Neutrophil (primary cell): ENCODE results near the gene GP1BB.

Source experiments
- H3K27ac ChIP-seq: fragments of 200-600 bp; sonication (generic); 2 replicates; pipeline ENCODE4 v1.5.1; 2016; ENCODE audit warnings: mild to moderate bottlenecking, moderate library complexity
- H3K27me3 ChIP-seq: fragments of 200-600 bp; sonication (generic); 2 replicates; pipeline ENCODE4 v1.6.0; 2016; ENCODE audit warnings: mild to moderate bottlenecking
- H3K36me3 ChIP-seq: fragments of 200-600 bp; sonication (generic); 2 replicates; pipeline ENCODE4 v1.5.1; 2017
- H3K4me1 ChIP-seq, 2 experiments: fragments of 200-600 bp in 1 of 2; sonication (generic) in 1 of 2; 1 replicate in 1 of 2; 2 replicates in 1 of 2; pipeline versions ENCODE4 v1.5.1 to v1.6.1; 2013 to 2016; ENCODE audit warnings: low read depth in 1 of 2, low read length in 1 of 2, mild to moderate bottlenecking in 1 of 2, moderate library complexity in 1 of 2; ENCODE audit not compliant: control insufficient read depth in 1 of 2, insufficient read depth in 1 of 2
- H3K4me3 ChIP-seq, 2 experiments: fragments of 200-600 bp in 1 of 2; sonication (generic) in 1 of 2; 1 replicate in 1 of 2; 2 replicates in 1 of 2; pipeline ENCODE4 v1.5.1; 2013 to 2016; ENCODE audit warnings: low read depth in 1 of 2, low read length in 1 of 2, mild to moderate bottlenecking in 1 of 2, moderate library complexity in 1 of 2
- H3K9me3 ChIP-seq: fragments of 200-600 bp; sonication (generic); 2 replicates; pipeline ENCODE4 v1.5.1; 2016
- TF ChIP-seq, protein P1 (sequence below): fragments of 200-600 bp; sonication (generic); IDR thresholded peaks from 2 replicates; pipeline ENCODE4 v1.5.1; 2016; ENCODE audit warnings: antibody characterized with exemption

GP1BB gene

DNA sequence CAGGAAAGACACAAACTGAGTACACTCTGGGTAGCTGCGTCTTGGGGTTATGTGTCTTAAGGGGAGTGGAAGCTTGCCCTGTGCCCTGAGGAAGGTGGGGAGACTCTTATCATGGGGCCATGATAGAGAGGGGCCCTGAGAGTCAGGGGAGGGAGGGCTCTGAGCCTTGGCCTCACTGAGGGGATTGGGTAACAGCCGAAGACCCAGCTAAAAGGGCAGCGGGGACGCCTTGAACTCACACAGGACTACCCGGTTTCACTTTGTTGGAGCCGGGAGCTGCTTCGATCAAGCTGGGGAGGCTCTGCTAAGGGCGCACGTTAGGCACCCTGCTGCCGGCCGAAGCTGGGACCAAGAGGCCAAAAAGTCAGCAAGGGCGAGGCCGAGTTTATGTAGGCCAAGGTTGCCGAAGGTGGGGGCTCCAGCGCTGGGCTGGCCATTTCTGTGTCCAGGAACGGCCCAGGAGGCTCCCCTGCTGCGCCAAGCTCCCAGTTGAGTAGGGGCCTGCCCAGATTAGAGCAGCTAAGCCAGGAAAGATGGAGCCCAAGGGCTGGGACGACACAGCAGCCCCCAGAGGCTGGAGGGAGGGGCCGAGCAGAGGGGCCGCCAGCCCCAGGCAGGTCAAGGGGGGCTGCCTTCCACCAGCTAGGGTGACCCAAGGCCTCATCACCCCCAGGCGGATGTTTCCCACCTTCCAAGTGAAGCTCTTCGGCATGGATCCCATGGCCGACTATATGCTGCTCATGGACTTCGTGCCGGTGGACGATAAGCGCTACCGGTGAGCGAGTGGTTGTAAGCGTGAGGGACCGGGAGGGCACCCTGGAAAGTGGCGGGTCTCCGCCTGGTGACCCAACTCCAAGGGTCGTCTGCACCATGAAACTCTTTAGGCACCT lies 39.5 kb downstream of the GP1BB start:
- TF ChIP-seq, protein P1, sequence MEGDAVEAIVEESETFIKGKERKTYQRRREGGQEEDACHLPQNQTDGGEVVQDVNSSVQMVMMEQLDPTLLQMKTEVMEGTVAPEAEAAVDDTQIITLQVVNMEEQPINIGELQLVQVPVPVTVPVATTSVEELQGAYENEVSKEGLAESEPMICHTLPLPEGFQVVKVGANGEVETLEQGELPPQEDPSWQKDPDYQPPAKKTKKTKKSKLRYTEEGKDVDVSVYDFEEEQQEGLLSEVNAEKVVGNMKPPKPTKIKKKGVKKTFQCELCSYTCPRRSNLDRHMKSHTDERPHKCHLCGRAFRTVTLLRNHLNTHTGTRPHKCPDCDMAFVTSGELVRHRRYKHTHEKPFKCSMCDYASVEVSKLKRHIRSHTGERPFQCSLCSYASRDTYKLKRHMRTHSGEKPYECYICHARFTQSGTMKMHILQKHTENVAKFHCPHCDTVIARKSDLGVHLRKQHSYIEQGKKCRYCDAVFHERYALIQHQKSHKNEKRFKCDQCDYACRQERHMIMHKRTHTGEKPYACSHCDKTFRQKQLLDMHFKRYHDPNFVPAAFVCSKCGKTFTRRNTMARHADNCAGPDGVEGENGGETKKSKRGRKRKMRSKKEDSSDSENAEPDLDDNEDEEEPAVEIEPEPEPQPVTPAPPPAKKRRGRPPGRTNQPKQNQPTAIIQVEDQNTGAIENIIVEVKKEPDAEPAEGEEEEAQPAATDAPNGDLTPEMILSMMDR, result no peak
- Histone ChIP-seq H3K36me3 (no peaks in the 10 kb centered on the region), H3K9me3 (no peaks in the 10 kb centered on the region), H3K27ac (no peak overlapping the region), H3K27me3 (peaks cover 95% of the 10 kb centered on the region), H3K4me3 (no peak overlapping the region), H3K4me1 (peaks cover 21 to 34% of the 10 kb centered on the region in 2 experiments)

DNA sequence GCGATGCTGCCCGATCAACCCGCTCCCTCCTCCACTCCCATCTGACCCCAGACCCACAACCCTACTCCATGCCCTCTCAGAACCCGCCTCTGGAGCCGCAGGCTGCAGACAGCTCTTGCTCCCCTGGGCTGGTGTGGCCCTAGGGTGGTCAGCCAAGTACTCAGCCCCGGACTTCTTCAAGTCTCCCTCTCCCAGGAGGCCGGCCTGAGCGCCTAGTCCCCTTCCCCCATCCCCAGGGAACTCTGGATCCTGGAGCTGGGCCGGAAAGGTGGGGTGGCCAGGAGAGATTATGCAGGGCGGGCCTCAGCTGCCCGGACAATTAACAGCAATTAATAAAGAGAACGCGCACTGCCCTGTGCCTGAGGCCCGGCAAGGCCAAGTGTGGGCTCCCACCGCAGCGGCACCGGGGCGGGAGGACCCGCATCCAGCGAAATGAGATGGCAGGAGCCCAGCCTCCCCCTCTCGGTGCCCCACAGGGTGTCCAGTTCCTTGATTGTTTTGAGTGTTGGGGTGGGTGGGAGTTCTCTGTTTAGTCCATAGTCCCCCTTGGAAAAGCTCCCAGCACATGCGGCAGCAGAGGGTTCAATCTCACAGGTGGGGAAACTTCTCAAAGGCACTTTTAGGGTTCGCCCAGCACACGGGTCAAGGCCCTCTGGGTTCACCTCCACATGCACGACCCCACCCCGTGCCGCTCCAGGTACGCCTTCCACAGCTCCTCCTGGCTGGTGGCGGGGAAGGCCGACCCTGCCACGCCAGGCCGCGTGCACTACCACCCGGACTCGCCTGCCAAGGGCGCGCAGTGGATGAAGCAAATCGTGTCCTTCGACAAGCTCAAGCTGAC lies 40.3 kb downstream of the GP1BB start:
- H3K4me1 ChIP-seq, result peaks cover 21 to 37% of the 10 kb centered on the region in 2 experiments
- H3K27me3 ChIP-seq, result peaks cover 95% of the 10 kb centered on the region
- H3K4me3 ChIP-seq, result no peak overlapping the region
- no peak overlapping the region for H3K27ac ChIP-seq
- H3K9me3 ChIP-seq, result no peaks in the 10 kb centered on the region
- no peaks in the 10 kb centered on the region for H3K36me3 ChIP-seq
- TF ChIP-seq, protein P1, result no peak

GRCh38 chr22:19764299-19764593 lies 40.9 kb downstream of the GP1BB start:
- TF ChIP-seq, protein P1, result no peak
- Histone ChIP-seq H3K4me1 (peaks cover 21 to 37% of the 10 kb centered on the region in 2 experiments), H3K4me3 (no peak overlapping the region), H3K27ac (no peak overlapping the region), H3K9me3 (no peaks in the 10 kb centered on the region), H3K36me3 (no peaks in the 10 kb centered on the region), H3K27me3 (peaks cover 95% of the 10 kb centered on the region)

DNA sequence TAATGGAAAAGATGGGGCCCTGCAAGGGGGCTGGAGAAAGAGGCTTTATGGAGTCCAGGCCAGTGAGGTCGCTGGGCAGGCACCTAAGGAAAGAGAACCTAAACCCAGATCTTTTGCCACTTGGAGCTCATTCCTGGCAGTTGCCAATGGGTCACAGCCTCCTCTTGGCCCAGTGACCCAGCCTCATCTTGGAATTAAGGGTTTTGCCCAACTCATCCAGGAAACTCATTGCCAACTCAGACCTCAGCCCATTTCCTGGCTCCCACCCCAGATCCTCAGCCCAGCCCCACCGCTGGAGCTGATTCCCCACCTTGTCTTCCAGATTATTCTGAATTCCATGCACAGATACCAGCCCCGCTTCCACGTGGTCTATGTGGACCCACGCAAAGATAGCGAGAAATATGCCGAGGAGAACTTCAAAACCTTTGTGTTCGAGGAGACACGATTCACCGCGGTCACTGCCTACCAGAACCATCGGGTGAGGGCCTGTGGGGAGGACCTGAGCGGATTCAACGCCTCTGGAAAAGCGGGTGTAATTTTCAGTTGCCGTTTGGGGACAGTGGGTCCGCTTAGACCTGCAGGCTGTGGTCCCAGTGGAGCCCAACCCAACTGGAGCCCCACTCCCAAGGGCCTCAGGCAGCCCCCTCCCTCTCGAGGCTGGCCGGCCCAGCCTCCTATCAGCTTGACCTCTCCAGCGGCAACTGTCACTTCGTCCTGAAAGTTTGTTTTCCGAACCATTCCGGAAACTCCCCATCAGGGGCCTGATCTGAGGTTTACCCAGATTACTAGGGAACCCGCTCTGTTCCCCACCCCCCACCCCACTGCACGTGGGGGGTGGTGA lies 41.5 kb downstream of the GP1BB start:
- H3K4me1 ChIP-seq, result peaks cover 21 to 32% of the 10 kb centered on the region in 2 experiments
- H3K9me3 ChIP-seq, result no peaks in the 10 kb centered on the region
- H3K27me3 ChIP-seq, result peaks cover 95% of the 10 kb centered on the region
- TF ChIP-seq, protein P1, result no peak
- H3K4me3 ChIP-seq, result no peak overlapping the region
- H3K36me3 ChIP-seq, result no peaks in the 10 kb centered on the region
- H3K27ac ChIP-seq, result no peak overlapping the region

- H3K4me3 ChIP-seq, result peak overlapping the region; percentile 31 to 35
- no peak overlapping the region for H3K27ac ChIP-seq
- H3K27me3 ChIP-seq, result peaks cover 98% of the 10 kb centered on the region
- H3K9me3 ChIP-seq, result no peaks in the 10 kb centered on the region
- H3K36me3 ChIP-seq, result no peaks in the 10 kb centered on the region
- peaks cover 21 to 32% of the 10 kb centered on the region in 2 experiments for H3K4me1 ChIP-seq
- TF ChIP-seq, protein P1, result no peak
These were observed 42.3 kb downstream of the GP1BB start for GRCh38 chr22:19765477-19766239.
